ENCODE data around the gene IRAK3.
"Not testable (repeated sequence)": the region's sequence is repeated elsewhere in the genome, so short reads cannot be mapped to it uniquely, and the experiment has no call there.

Gene IRAK3

DNA sequence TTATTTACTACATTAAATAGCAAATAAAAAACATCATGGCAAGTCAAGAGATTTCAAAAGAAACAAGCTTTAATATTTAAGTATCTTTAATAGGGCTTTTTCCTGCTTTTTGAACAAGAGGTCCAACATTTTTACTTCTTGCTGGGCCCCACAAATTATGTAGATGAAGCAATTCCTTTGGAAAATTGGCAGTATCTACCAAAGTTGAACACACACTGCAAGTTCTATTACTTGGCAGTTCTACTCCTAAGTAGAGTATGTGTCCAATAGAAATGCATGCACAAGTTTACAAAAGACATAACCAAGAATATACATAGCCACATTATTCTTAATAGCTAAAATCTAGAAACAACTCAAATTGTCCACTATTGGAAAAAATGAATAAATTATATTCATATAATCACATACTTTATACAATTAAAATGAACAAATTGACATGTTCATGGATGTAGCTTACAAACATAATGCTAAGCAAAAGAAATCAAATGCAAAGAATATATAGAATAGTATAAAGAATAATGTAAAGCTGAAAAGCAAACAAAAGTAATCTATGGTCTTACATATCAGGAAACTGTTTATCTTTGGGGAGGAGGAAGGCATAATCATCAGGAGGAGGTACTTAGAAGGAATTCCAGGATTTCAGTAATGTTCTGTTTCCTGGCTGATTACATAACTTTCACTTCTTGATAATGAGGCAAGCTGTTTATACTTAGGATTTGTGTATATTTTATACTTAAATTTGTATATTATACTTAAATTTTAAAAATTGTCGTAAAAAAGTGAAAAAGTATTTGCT is 12.7 kb upstream of the IRAK3 start:
- Mint-ChIP-seq H3K36me3 (ENCODE audit: low read depth) (no peaks in the 10 kb centered on the region), H3K4me3 (no peak overlapping the region), H3K9me3 (peaks cover 7% of the 10 kb centered on the region), H3K4me1 (no peaks in the 10 kb centered on the region), H3K27ac (peak overlapping the region in 1 of 3 experiments; percentile 15), H3K27me3 (ENCODE audit: low read depth) (no peaks in the 10 kb centered on the region)
- TF ChIP-seq, protein P1, sequence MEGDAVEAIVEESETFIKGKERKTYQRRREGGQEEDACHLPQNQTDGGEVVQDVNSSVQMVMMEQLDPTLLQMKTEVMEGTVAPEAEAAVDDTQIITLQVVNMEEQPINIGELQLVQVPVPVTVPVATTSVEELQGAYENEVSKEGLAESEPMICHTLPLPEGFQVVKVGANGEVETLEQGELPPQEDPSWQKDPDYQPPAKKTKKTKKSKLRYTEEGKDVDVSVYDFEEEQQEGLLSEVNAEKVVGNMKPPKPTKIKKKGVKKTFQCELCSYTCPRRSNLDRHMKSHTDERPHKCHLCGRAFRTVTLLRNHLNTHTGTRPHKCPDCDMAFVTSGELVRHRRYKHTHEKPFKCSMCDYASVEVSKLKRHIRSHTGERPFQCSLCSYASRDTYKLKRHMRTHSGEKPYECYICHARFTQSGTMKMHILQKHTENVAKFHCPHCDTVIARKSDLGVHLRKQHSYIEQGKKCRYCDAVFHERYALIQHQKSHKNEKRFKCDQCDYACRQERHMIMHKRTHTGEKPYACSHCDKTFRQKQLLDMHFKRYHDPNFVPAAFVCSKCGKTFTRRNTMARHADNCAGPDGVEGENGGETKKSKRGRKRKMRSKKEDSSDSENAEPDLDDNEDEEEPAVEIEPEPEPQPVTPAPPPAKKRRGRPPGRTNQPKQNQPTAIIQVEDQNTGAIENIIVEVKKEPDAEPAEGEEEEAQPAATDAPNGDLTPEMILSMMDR (IDR thresholded peaks at IDR 0.05; ENCODE audit: unreplicated experiment in 3 of 3): no peak

DNA sequence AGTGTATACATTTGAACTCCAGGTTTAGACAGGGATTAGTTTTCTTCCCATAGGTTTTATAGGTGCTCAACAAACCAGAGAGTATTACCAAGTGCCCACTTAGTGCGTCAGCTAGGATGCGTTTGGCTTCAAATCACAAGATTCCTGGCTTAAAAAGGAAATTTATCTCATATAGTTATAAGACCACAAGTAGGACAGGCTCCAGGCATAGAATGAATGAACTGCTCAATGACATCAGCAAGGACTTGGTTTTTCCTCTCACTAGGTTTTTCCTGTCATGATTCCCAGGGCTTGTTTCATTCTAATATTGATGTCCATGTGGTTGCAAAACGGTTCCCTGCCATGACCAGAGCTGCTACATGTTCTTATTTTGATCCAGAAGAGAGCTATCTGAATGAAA is 6.1 kb upstream of the IRAK3 start:
- Mint-ChIP-seq H3K36me3 (ENCODE audit: low read depth) (no peaks in the 10 kb centered on the region), H3K27me3 (ENCODE audit: low read depth) (peaks cover 23% of the 10 kb centered on the region), H3K4me3 (no peak overlapping the region), H3K9me3 (peaks cover 7% of the 10 kb centered on the region), H3K27ac (no peak overlapping the region), H3K4me1 (no peaks in the 10 kb centered on the region)
- TF ChIP-seq, protein P1 (IDR thresholded peaks at IDR 0.05; ENCODE audit: unreplicated experiment in 3 of 3): no peak

DNA sequence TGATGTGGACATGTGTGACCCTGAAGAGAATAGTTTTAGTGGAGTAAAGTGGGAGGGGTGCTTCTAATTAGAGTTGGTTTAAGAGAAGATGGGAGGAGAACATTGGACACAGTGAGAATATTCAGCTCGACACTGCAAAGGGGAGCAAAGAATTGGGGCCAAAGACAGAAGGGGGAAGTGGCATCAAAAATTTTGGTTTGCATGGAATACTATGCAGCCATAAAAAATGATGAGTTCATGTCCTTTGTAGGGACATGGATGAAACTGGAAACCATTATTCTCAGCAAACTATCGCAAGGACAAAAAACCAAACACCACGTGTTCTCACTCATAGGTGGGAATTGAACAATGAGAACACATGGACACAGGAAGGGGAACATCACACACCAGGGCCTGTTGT is 4.2 kb upstream of the IRAK3 start:
- not testable (repeated sequence) for H3K27ac Mint-ChIP-seq; H3K9me3 Mint-ChIP-seq; H3K36me3 Mint-ChIP-seq (ENCODE audit: low read depth); H3K4me1 Mint-ChIP-seq; H3K4me3 Mint-ChIP-seq
- H3K27me3 Mint-ChIP-seq (ENCODE audit: low read depth): peaks cover 32% of the 10 kb centered on the region

DNA sequence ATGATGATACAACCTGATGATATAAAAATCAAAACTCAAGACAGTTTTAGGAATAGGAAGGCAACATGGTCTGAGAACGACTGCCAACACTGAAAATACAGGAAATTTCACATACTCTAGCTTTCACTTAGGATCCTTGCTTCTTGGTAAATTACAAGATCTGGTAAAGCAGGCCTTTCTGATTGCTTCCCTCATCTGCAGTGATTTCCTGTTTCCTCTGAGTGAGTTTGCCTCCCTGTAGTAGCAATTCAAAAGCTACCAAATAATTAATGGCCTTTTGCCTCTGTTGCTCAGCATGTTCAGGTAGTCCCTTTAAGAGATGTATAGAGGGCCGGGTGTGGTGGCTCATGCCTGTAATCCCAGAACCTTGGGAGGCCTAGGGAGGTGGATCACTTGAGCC is 2.0 kb upstream of the IRAK3 start:
- TF ChIP-seq, protein P1 (IDR thresholded peaks at IDR 0.05; ENCODE audit: unreplicated experiment in 3 of 3): no peak
- Mint-ChIP-seq H3K4me1 (no peaks in the 10 kb centered on the region), H3K27ac (no peak overlapping the region), H3K9me3 (peaks cover 7% of the 10 kb centered on the region), H3K4me3 (peak overlapping the region in 2 of 3 experiments; percentile 23 to 36), H3K36me3 (ENCODE audit: low read depth) (no peaks in the 10 kb centered on the region), H3K27me3 (ENCODE audit: low read depth) (peaks cover 36% of the 10 kb centered on the region)

DNA sequence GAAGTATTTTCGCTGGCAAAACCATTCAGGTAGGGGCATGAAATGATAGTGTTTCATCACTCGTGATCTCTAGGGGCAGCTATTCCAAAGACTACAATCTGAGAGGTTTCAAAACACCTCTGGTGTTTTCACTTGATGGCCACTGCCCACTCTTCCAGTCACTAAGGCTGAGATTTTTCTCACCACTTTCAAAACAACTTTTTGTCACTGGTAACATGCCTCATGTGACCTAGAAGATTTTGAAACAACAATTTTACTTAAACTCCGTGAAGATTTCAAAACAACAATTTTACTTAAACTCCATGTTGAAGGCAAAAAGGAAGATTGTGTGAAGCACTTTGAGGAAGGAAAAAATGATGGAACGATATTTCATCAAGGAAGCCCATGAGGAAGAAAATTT is 1.2 kb upstream of the IRAK3 start:
- no peaks in the 10 kb centered on the region for H3K36me3 Mint-ChIP-seq (ENCODE audit: low read depth)
- no peaks in the 10 kb centered on the region for H3K4me1 Mint-ChIP-seq
- H3K27ac Mint-ChIP-seq: no peak overlapping the region
- TF ChIP-seq, protein P1 (IDR thresholded peaks at IDR 0.05; ENCODE audit: unreplicated experiment in 3 of 3): no peak
- H3K27me3 Mint-ChIP-seq (ENCODE audit: low read depth): peaks cover 31% of the 10 kb centered on the region
- peaks cover 7% of the 10 kb centered on the region for H3K9me3 Mint-ChIP-seq
- peak overlapping the region; percentile 26 to 77 (median 51) for H3K4me3 Mint-ChIP-seq

DNA sequence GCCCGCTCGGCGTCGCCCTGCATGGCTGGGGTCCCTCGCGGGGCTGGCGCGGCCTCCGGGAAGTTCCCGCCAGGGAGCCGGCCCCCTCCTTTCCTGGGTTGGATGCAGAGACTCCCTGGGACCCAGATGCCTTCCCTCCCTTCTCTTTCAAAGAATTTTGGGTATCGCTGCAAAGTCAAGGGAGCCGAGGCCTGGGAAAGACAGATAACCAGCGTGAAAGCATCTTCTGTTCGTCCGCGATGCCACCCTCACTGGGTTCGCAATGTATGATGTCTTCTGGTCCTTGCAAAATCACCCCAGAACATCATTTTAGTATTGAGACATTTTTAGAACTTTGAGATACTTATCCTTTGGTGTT is 451 bp downstream of the IRAK3 start:
- no peaks in the 10 kb centered on the region for H3K4me1 Mint-ChIP-seq
- peaks cover 31% of the 10 kb centered on the region for H3K27me3 Mint-ChIP-seq (ENCODE audit: low read depth)
- H3K9me3 Mint-ChIP-seq: peaks cover 5% of the 10 kb centered on the region
- H3K27ac Mint-ChIP-seq: no peak overlapping the region
- no peaks in the 10 kb centered on the region for H3K36me3 Mint-ChIP-seq (ENCODE audit: low read depth)
- TF ChIP-seq, protein P1 (IDR thresholded peaks at IDR 0.05; ENCODE audit: unreplicated experiment in 3 of 3): no peak
- H3K4me3 Mint-ChIP-seq: peak overlapping the region; percentile 43 to 49 (median 47)
